ENCODE data around the gene KRTAP16-1.
"Not testable (repeated sequence)": the region's sequence is repeated elsewhere in the genome, so short reads cannot be mapped to it uniquely, and the experiment has no call there.

Gene KRTAP16-1

DNA sequence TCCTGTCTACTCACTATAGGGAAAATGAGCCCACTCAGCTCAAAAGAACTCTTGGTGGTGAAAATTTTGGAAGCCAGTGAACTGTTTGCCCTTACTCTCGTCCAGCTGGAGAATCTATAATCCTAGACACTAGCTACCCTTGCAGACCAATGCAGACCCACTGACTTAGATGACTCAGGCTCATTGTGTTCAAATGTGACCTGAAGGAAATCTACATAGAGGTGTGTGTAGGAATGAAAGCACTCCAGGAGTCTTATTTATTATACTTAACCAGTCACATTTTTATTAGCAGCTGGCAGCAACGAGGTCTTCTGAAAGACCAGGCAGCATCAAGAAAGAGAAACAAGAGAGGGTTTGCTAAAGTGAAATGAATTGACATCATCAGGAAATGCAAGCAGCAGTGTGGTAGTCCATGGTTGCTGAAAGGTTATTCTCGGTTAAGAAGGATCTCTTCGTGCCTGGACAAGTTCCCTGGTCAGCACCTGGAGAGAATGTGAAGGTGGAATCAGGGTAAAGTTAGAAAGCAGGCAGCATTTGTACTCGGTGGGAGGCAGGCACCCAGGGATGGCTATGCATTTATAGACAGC lies 7.8 kb downstream of the KRTAP16-1 start:
- no peak for DNase-seq

DNA sequence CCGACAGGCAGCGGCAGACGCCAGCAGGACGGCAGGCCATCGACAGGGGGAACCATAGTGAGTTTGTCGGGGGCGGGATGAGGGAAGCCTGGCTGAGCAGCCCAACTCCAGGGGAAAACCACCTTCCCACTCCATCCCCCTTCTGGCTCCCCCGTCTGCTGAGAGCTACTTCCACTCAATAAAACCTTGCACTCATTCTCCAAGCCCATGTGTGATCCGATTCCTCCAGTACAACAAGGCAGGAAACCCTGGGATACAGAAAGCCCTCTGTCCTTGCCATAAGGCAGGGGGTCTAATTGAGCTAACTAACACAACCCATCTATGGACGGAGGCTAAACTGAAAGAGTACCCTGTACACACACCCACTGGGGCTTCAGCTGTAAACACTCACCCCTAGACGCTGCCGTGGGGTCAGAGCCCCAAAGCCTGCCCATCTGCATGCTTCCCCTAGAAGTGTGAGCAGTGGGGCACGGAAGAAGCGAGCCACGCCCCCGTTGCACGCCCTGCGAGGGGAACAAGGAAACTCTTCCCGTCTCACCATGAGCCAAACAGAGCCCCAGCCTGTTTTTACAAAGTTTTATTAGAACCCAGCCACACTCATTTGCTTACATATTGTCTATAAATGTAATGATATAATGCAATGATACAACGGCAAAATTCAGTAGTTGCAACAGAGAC lies 10.5 kb downstream of the KRTAP16-1 start:
- DNase-seq, result no peak

DNA sequence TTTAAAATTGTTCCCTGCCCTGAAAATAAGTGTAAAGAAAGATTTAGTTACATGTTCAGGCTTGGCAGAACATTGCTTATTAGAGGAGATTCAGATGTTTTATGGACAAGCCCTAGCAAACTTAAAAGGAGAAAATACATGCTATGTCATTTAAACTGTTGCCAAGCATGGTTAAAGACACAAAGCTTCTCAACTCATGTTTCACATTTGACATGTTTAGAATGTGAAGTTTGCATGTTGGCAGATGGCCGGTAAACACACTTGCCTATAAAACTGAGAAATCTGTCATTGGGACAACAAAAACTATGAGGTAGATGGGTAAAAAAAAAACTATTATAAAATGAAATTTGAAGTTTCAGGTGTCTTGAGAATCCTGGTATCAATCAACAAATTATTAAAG lies 12.3 kb downstream of the KRTAP16-1 start:
- no peak for DNase-seq

DNA sequence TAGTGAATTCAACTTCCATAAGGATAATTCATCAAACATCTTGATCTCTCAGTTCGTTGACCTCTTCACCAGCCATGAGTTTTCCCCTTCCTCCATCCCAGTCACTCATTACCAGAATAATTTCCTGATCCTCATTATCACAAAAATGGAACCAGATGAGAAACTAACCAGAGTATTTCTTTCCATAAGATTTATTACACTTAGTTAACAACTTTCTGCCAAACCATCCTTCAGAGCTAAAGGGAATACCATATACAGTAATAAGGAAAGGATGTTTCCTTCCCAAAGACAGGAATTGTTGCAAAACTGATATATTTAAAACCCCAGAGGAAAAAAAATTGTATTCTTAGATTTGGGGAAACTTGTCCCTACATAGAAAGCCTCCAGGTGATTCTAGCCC lies 15.1 kb downstream of the KRTAP16-1 start:
- no peak for DNase-seq

DNA sequence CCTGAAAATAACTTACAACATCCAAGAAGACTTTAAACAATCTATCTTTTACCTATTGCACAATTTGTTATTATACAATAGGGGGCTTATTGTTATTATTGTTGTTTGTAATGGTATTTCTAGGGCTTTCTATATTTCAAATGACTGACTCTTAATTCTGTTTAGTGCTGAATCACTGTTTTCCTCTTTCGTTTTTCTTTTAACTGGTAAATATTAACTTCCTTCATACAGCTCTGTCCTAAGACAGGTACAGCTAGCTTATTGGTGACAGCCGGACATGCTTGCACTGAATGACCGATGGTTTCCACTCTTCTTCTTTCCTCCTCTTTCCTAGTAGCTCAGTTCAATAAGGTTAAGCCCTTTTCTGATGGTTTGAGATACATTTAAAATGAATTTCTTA lies 22.1 kb downstream of the KRTAP16-1 start:
- DNase-seq, result no peak

DNA sequence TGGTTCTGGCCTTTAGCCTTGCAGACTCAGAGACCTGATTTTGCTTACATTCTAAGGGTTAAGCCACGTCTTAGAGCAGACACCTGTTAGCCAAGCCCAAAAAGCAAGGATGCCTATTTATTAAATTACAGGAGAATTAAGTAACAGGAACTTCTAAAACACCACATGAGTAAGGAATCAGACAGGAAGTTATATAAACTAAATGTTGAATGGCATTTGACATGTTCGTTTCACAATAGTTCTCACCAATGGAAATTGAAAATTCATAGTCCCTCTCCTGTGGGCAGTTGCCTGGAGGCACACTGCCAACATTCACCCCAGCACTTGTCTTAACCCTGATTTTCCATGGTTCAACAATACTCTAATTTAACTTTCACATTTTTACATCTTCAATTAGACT lies 24.6 kb downstream of the KRTAP16-1 start:
- DNase-seq, result no peak

DNA sequence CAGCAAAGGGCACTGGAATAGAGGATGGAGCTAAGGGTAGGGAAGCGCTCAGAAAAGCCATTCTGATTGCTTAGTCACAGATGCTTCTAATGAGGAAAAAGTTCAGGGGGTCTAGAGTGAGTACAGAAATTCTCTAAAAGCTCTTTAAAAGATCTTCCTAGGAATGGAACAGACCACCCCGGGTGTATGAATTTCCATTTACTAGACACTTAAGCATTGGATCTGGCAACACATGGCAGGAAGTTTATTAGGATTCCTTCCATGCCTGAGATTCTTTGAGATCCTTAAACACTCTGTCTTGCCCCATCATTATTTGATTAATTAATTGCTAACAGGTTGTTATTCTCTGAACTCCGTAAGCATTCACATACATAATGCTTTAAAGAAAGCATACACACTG lies 25.1 kb downstream of the KRTAP16-1 start:
- no peak for DNase-seq

DNA sequence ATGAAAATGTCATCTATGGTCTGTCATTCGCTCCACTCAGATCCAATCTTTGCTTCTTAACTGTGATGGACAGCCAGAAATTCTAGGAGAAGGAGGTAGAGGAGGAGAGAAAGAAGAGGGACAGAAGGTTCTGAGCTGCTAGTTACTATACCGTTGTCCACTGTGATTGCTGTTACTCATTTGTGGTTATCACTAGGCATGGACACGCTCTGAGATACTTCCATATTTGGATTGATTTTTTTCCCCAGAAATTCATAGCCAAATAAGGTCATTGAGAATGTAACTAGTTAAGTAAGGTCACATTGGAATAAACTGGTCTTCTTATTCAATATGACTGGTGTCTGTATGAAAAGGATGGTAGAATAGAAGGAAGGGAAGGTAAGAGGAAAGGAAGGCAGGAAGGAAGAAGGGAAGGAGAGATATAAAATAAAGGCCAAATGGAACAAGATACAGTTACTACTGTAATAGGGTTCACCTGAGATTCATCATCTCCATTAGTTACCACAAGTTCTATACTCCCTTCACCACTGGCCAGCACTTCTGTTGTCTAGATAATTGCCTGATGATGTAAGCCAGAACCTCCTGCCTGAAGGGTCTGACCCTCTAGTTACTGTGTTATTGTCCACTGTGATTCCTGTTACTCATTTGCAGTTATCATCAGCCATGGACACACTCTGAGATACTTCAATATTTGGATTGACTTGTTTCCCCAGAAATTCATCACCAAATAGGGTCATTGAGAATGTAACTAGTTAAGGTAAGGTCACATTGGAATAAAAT lies 30.7 kb downstream of the KRTAP16-1 start:
- no peak for DNase-seq

DNA sequence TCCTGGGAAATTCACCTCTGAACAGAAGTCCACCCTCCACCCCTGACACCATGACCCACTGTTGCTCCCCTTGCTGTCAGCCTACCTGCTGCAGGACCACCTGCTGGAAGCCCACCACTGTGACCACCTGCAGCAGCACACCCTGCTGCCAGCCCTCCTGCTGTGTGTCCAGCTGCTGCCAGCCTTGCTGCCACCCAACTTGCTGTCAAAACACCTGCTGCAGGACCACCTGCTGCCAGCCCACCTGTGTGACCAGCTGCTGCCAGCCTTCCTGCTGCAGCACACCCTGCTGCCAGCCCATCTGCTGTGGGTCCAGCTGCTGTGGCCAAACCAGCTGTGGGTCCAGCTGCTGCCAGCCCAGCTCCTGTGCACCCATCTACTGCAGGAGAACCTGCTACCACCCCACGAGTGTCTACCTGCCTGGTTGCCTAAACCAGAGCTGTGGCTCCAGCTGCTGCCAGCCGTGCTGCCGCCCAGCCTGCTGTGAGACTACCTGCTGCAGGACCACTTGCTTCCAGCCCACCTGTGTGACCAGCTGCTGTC lies 33.4 kb downstream of the KRTAP16-1 start, which contains the start of gene KRTAP9-7:
Gene KRTAP9-7, plus strand, starts transcription at position 51 of the 543 bp plus-strand sequence. Its CDS starts 0 bp downstream, at position 51.
- DNase-seq, result not testable (repeated sequence)

DNA sequence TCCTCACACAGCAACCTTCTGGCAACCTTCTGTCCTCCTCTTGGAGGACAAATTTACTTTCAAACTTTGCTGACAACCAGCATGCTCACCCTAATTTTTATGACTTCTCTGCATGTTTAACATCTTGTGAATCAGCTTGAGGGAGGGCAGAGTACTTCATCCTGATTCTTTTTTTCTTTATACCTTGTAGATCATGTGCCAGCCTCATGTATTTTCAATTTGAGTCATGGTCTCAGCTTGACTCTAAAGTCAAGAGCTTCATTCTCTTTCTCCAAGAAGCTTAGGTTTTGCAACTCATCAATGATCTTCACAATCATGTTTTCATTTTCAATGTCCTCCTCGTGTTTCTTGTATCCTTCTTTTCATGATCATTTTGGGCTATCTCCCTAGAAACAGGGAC lies 37.3 kb downstream of the KRTAP16-1 start:
- DNase-seq, result no peak

DNA sequence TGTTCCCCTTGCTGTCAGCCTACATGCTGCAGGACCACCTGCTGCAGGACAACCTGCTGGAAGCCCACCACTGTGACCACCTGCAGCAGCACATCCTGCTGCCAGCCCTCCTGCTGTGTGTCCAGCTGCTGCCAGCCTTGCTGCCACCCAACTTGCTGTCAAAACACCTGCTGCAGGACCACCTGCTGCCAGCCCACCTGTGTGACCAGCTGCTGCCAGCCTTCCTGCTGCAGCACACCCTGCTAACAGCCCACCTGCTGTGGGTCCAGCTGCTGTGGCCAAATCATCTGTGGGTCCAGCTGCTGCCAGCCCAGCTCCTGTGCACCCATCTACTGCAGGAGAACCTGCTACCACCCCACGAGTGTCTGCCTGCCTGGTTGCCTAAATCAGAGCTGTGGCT lies 37.8 kb downstream of the KRTAP16-1 start:
- DNase-seq, result not testable (repeated sequence)

DNA sequence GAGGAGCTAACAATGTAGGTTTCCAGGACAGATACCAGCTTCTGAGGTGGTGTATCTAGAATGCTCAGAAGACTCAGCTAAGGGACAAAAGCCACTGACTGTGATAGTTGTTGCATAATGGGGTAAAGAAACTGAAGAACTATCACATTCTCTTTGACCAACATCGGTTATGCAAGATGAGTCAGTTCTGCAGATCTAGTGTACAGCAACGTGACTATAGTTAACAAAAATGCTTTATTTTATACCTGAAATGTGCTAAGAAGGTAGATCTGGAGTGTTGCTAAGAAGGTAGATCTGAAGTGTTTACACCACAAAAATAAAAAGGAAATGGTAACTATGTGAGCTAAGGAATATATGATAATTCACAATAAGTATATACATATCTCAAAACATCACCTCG lies 41.4 kb downstream of the KRTAP16-1 start:
- no peak for DNase-seq

DNA sequence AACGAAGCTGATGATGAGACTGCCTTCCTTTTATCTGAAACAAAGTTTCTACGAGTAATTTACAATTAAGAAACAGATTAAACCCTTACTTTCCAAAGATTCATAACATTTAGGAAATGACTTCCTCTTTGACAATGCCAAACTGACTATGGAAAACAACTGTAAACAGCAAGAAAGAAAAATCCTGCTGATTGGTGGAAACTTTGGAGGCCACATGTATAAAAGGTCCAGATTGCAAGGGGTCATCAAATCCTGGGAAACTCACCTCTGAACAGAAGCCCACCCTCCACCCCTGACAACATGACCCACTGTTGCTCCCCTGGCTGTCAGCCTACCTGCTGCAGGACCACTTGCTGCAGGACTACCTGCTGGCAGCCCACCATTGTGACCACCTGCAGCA lies 44.0 kb downstream of the KRTAP16-1 start, which contains the start of gene KRTAP9-6:
Gene KRTAP9-6, plus strand, starts transcription at position 301 of the 400 bp plus-strand sequence. Its CDS starts 0 bp downstream, at position 301.
- DNase-seq, result no peak

DNA sequence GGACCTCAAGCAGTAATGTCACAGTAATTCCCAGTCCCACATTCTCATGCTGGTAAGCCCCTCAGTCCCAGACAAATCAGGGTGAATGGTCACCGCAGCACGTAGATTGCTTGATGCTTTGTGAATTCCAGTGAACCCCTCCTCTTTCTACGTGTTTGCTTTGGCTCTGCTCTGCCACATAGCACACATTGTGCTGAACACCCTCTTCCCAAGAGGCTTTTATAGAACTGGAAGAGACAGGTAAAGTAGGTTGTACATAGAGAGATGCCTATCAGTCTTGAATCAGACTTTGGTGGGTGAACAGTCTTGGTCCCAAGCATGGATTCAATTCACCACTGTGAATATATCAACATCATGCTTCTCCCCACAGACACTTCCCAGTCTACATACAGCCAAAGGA lies 44.5 kb downstream of the KRTAP16-1 start:
- no peak for DNase-seq

DNA sequence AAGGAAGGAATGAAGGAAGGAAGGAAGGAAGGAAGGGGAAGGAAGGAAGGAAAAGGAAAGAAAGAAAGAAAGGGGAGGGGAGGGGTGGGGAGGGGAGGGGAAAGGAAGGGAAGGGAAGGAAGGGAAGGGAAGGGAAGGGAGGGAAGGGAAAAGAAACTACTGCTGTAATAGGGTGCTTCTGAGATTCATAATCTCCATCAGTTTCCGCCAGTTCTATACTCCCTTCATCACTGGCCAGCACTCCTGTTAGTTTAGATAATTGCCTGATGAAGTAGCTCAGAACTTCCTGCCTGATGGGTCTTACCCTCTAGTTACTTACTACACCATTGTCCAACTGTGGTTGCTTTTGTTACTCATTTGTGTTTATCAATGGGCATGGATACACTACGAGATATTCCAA lies 45.9 kb downstream of the KRTAP16-1 start:
- no peak for DNase-seq

DNA sequence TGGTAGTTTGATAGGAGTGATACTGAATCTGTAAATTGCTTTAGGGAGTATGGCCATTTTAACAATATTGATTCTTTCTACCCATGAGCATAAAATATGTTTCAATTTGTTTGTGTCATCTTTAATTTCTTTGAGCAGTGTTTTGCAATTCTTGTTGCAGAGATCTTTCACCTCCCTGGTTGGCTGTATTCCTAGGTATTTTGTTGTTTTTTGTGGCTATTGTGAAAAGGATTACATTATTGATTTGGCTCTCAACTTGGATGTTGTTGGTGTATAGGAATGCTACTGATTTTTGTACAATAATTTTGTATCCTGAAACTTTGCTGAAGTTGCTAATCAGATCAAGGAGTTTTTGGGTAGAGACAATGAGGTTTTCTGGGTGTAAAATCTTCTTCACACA lies 50.7 kb downstream of the KRTAP16-1 start:
- no peak for DNase-seq

Data from femur (tissue), 1 donor.